GM12878 (cell line): ENCODE measurements around the gene SNRNP25. TPM values are rescaled to one million over a fixed set of nuclear protein-coding genes. Genes with fewer than 3 reads are reported as not detected.

Source experiments
- ATAC-seq: fragments of 200-7000 bp; cut with Tn5 transposase; 3 replicates; pipeline ENCODE4 v1.9.1; 2020; ENCODE audit warnings: mild to moderate bottlenecking, moderate library complexity
- BruUV-seq: library from RNA; stranded (reverse); fragments of 400-500 nt; replicated peaks from 2 replicates; lab custom pipeline; 2021; lab: Mats Ljungman, UMichigan
- CTCF ChIA-PET: fragments of 300-600 bp; sonication (Branson Sonifier 250); formaldehyde crosslinking; extraction: SDS; loops from one replicate; lab custom pipeline; 2021; ENCODE audit warnings: inconsistent platforms; lab: Yijun Ruan, JAX
- POLR2A ChIA-PET: fragments of 350-600 bp; formaldehyde crosslinking; extraction: SDS; loops from one replicate; lab custom pipeline; 2021; ENCODE audit warnings: inconsistent platforms; lab: Charles Lee
- RAD21 ChIA-PET: fragments of 300-600 bp; sonication (Branson Sonifier 250); formaldehyde crosslinking; loops from one replicate; lab custom pipeline; 2023; ENCODE audit warnings: antibody characterized with exemption; ENCODE audit not compliant: unreplicated experiment; lab: Charles Lee
- SMC1A ChIA-PET: fragments of 300-600 bp; sonication (Branson Sonifier 250); formaldehyde crosslinking; loops from one replicate; lab custom pipeline; 2023; ENCODE audit not compliant: unreplicated experiment, uncharacterized antibody; lab: Charles Lee
- DNase-seq: peaks from one replicate; pipeline ENCODE4 v3.0.0-alpha.2; 2011; ENCODE audit warnings: low read depth, low spot score
- FAIRE-seq: peaks from 3 replicates; lab custom pipeline; 2011; peaks lifted over from hg19 to GRCh38; lab: Jason Lieb, UNC
- H2AFZ ChIP-seq: 2 replicates; pipeline ENCODE4 v1.6.0; 2011; ENCODE audit warnings: low read depth, low read length, control low read depth; ENCODE audit not compliant: control insufficient read depth
- H3K27ac ChIP-seq: 2 replicates; pipeline ENCODE4 v1.5.1; 2011; ENCODE audit warnings: control low read depth; ENCODE audit not compliant: control insufficient read depth, insufficient read depth
- H3K27me3 ChIP-seq, 2 experiments: replicated peaks in 1 of 2; 2 replicates each; pipeline versions ENCODE4 v1.6.0 to v1.6.1; 2011; ENCODE audit warnings: low read length in 1 of 2; ENCODE audit not compliant: control insufficient read depth in 2 of 2, insufficient read depth in 2 of 2
- H3K36me3 ChIP-seq, 2 experiments: 2 replicates each; pipeline ENCODE4 v1.5.1; 2011; ENCODE audit warnings: low read length in 1 of 2; ENCODE audit not compliant: control insufficient read depth in 2 of 2, insufficient read depth in 2 of 2
- H3K4me1 ChIP-seq: 2 replicates; pipeline ENCODE4 v1.6.1; 2011; ENCODE audit warnings: mild to moderate bottlenecking, low read length, moderate library complexity, mixed read lengths; ENCODE audit not compliant: control insufficient read depth, insufficient read depth
- H3K4me2 ChIP-seq: 2 replicates; pipeline ENCODE4 v1.6.0; 2011; ENCODE audit warnings: control low read depth; ENCODE audit not compliant: control insufficient read depth, insufficient read depth
- H3K4me3 ChIP-seq: fragments of 200-600 bp; sonication (generic); 2 replicates; pipeline ENCODE4 v1.5.1; 2016
- H3K79me2 ChIP-seq: 2 replicates; pipeline ENCODE4 v1.6.0; 2011; ENCODE audit warnings: low read length; ENCODE audit not compliant: control insufficient read depth, insufficient read depth
- H3K9ac ChIP-seq: 2 replicates; pipeline ENCODE4 v1.8.0; 2011; ENCODE audit warnings: low read length, control low read depth, mixed read lengths; ENCODE audit not compliant: control insufficient read depth, insufficient read depth
- H3K9me3 ChIP-seq: replicated peaks from 3 replicates; pipeline ENCODE4 v1.5.1; 2011; ENCODE audit warnings: mild to moderate bottlenecking, low read length; ENCODE audit not compliant: control insufficient read depth, insufficient read depth
- H4K20me1 ChIP-seq: 2 replicates; pipeline ENCODE4 v1.6.0; 2011; ENCODE audit not compliant: control insufficient read depth, insufficient read depth
- CHD2 ChIP-seq: IDR thresholded peaks from 2 replicates; pipeline ENCODE4 v1.6.1; 2011; ENCODE audit warnings: low read depth, low read length, improper control_type of control experiment, borderline replicate concordance
- EP300 ChIP-seq, 2 experiments: fragments of 150-350 bp in 1 of 2; IDR thresholded peaks; 2 replicates each; pipeline ENCODE4 v1.6.1; 2011 to 2012; ENCODE audit warnings: low read depth in 2 of 2, low read length in 2 of 2, borderline replicate concordance in 1 of 2, improper control_type of control experiment in 1 of 2, inconsistent platforms in 1 of 2; ENCODE audit not compliant: control insufficient read depth in 1 of 2
- RFX5 ChIP-seq: IDR thresholded peaks from 2 replicates; pipeline ENCODE4 v1.6.1; 2011; ENCODE audit warnings: low read depth, low read length, improper control_type of control experiment
- SIN3A ChIP-seq: IDR thresholded peaks from 2 replicates; pipeline ENCODE4 v1.6.1; 2012; ENCODE audit warnings: low read depth, low read length, improper control_type of control experiment
- SREBF1 ChIP-seq: IDR thresholded peaks from 2 replicates; pipeline ENCODE4 v1.6.1; 2012; ENCODE audit warnings: mild to moderate bottlenecking, low read length
- WGBS: methylation state at CpG from one replicate; pipeline ENCODE4 v1.1.6; 2016; ENCODE audit warnings: low lambda C conversion rate; ENCODE audit not compliant: insufficient replicate concordance, insufficient coverage; ENCODE audit errors: missing lambda C conversion rate; 5-methylcytosine and 5-hydroxymethylcytosine counted together
- in situ Hi-C: fragments of 300-500 bp; cut with MboI; formaldehyde crosslinking; loops from 9 replicates; pipeline ENCODE4 v1.14.3; 2018; ENCODE audit warnings: mixed read lengths
- intact Hi-C: fragments of 100-400 bp; cut with micrococcal nuclease; formaldehyde crosslinking; loops from one replicate; pipeline ENCODE4 v1.14.2; 2022; ENCODE audit not compliant: unreplicated experiment
- polyA plus RNA-seq, 11 experiments: library from polyadenylated mRNA; depleted of rRNA in 4 of 11; unstranded in 6 of 11; stranded (reverse) in 5 of 11; fragments of >200 nt; fragmentation: Nextera tagmentation in 4 of 11; fragmentation: Illumina TruSeq in 1 of 11; extraction: Ambion mirVana in 4 of 11; extraction: Trizol in 1 of 11; gene quantifications; 1 replicate in 1 of 11; 2 replicates in 10 of 11; pipeline versions ENCODE4 v1.2.1 to v1.2.3, GENCODE V29; 2011 to 2016; ENCODE audit warnings: inconsistent platforms in 2 of 11, missing spikeins in 2 of 11, low read depth in 1 of 11
- total RNA-seq, 4 experiments: library from RNA; depleted of rRNA in 3 of 4; stranded (reverse); fragments of >200 nt in 3 of 4; fragmentation: Illumina TruSeq in 1 of 4; extraction: Trizol in 1 of 4; gene quantifications; 2 replicates each; pipeline versions ENCODE4 v1.2.1 to v1.2.3, GENCODE V29; 2013 to 2021
- TF ChIP-seq, protein P1 (sequence below): fragments of 450-650 bp; IDR thresholded peaks from 2 replicates; pipeline ENCODE4 v1.6.1; 2017; ENCODE audit warnings: mild to moderate bottlenecking, moderate library complexity
- TF ChIP-seq, protein P2 (sequence below): fragments of 450-650 bp; formaldehyde crosslinking; IDR thresholded peaks from 2 replicates; pipeline ENCODE4 v1.4.0; 2020; ENCODE audit warnings: mild to moderate bottlenecking, moderate library complexity

Gene SNRNP25
- total and polyA plus RNA-seq, 10 of the 15 experiments (the other 5 are each of a cell fraction or from before 2014, with no cell fraction given), result 40.9 to 138 (median 67.2) TPM

DNA sequence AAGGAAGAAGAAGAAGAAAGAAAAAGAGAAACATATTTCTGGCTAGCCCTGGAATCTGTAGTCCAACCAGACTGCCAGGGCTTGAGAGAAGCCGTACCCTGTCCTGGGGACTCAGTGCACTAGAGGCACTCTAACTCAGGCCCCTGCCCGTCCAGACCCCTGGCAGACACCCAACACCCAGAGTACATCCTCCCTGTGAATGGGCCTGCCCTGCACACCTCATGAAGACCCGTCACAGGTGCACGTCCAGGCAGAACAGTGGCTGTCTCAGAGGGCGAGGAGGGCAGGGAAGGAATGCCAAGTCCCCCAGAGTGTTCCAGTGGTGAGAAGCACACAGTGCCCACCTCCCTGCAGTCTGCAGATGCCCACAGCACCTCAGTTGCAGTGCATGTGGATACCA lies 47.4 kb downstream of the SNRNP25 start:
- no peak overlapping the region for H3K9ac ChIP-seq
- TF ChIP-seq, protein P1, sequence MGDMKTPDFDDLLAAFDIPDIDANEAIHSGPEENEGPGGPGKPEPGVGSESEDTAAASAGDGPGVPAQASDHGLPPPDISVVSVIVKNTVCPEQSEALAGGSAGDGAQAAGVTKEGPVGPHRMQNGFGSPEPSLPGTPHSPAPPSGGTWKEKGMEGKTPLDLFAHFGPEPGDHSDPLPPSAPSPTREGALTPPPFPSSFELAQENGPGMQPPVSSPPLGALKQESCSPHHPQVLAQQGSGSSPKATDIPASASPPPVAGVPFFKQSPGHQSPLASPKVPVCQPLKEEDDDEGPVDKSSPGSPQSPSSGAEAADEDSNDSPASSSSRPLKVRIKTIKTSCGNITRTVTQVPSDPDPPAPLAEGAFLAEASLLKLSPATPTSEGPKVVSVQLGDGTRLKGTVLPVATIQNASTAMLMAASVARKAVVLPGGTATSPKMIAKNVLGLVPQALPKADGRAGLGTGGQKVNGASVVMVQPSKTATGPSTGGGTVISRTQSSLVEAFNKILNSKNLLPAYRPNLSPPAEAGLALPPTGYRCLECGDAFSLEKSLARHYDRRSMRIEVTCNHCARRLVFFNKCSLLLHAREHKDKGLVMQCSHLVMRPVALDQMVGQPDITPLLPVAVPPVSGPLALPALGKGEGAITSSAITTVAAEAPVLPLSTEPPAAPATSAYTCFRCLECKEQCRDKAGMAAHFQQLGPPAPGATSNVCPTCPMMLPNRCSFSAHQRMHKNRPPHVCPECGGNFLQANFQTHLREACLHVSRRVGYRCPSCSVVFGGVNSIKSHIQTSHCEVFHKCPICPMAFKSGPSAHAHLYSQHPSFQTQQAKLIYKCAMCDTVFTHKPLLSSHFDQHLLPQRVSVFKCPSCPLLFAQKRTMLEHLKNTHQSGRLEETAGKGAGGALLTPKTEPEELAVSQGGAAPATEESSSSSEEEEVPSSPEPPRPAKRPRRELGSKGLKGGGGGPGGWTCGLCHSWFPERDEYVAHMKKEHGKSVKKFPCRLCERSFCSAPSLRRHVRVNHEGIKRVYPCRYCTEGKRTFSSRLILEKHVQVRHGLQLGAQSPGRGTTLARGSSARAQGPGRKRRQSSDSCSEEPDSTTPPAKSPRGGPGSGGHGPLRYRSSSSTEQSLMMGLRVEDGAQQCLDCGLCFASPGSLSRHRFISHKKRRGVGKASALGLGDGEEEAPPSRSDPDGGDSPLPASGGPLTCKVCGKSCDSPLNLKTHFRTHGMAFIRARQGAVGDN, result no peak
- TF ChIP-seq, protein P2, sequence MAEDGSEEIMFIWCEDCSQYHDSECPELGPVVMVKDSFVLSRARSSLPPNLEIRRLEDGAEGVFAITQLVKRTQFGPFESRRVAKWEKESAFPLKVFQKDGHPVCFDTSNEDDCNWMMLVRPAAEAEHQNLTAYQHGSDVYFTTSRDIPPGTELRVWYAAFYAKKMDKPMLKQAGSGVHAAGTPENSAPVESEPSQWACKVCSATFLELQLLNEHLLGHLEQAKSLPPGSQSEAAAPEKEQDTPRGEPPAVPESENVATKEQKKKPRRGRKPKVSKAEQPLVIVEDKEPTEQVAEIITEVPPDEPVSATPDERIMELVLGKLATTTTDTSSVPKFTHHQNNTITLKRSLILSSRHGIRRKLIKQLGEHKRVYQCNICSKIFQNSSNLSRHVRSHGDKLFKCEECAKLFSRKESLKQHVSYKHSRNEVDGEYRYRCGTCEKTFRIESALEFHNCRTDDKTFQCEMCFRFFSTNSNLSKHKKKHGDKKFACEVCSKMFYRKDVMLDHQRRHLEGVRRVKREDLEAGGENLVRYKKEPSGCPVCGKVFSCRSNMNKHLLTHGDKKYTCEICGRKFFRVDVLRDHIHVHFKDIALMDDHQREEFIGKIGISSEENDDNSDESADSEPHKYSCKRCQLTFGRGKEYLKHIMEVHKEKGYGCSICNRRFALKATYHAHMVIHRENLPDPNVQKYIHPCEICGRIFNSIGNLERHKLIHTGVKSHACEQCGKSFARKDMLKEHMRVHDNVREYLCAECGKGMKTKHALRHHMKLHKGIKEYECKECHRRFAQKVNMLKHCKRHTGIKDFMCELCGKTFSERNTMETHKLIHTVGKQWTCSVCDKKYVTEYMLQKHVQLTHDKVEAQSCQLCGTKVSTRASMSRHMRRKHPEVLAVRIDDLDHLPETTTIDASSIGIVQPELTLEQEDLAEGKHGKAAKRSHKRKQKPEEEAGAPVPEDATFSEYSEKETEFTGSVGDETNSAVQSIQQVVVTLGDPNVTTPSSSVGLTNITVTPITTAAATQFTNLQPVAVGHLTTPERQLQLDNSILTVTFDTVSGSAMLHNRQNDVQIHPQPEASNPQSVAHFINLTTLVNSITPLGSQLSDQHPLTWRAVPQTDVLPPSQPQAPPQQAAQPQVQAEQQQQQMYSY (CRISPR knock-in tag), result no peak
- TF ChIP-seq CHD2 (no peak), SREBF1 (no peak), EP300 (IDR thresholded peaks at IDR 0.05; ENCODE audit: borderline replicate concordance in 1 of 2, control insufficient read depth in 1 of 2, low read depth in 2 of 2, low read length in 2 of 2) (no peak), RFX5 (no peak), SIN3A (no peak)
- H3K9me3 ChIP-seq, result no peaks in the 10 kb centered on the region
- H3K79me2 ChIP-seq, result no peaks in the 10 kb centered on the region
- H3K4me3 ChIP-seq, result no peak overlapping the region
- no peaks in the 10 kb centered on the region for H3K27me3 ChIP-seq
- BruUV-seq, result no TSS peak
- H3K4me2 ChIP-seq, result no peak overlapping the region
- ChIA-PET RAD21 (no interaction called here), POLR2A (no interaction called here), CTCF (no interaction called here), SMC1A (no interaction called here)
- no peak for FAIRE-seq
- intact Hi-C loops, result no loop called here
- H3K27ac ChIP-seq, result no peak overlapping the region
- no peaks in the 10 kb centered on the region for H3K4me1 ChIP-seq
- in situ Hi-C loops, result no loop called here
- 87% methylated on average over 5 of the region's 5 CpGs for WGBS
- H4K20me1 ChIP-seq, result no peaks in the 10 kb centered on the region
- DNase-seq, result no peak
- H3K36me3 ChIP-seq, result peaks cover 8 to 13% of the 10 kb centered on the region in 2 experiments; a peak in 3 of 4 replicates
- H2AFZ ChIP-seq, result no peak overlapping the region
- ATAC-seq, result no peak
